Natural killer cell (primary cell): ENCODE results near the gene MMP21. TPM values are rescaled to one million over a fixed set of nuclear protein-coding genes. Genes with fewer than 3 reads are reported as not detected.

Experiments
- ATAC-seq, 3 donors: fragments of 150-1000 bp in 2 of 3; fragments of 200-7000 bp in 1 of 3; cut with Tn5 transposase; 1 replicate in 1 of 3; 2 replicates in 2 of 3; pipeline ENCODE4 v1.10.0; 2021; ENCODE audit warnings: mild to moderate bottlenecking in 2 of 3, moderate library complexity in 2 of 3
- DNase-seq, 2 donors: peaks; one replicate each; pipeline versions ENCODE4 v3.0.0 to v3.0.0-alpha.2; 2013 to 2021; ENCODE audit warnings: mixed read lengths in 1 of 2
- H3K27ac ChIP-seq: one replicate; pipeline ENCODE4 v1.5.1; 2013; ENCODE audit warnings: mild to moderate bottlenecking, low read length
- H3K27me3 ChIP-seq: one replicate; pipeline ENCODE4 v1.6.1; 2013; ENCODE audit warnings: low read length; ENCODE audit not compliant: control insufficient read depth, insufficient read depth
- H3K36me3 ChIP-seq: one replicate; pipeline ENCODE4 v1.6.1; 2013; ENCODE audit warnings: low read length; ENCODE audit not compliant: control insufficient read depth, insufficient read depth
- H3K4me1 ChIP-seq: one replicate; pipeline ENCODE4 v1.6.1; 2013; ENCODE audit warnings: low read length; ENCODE audit not compliant: control insufficient read depth, insufficient read depth
- H3K4me3 ChIP-seq: one replicate; pipeline ENCODE4 v1.5.1; 2013; ENCODE audit warnings: low read length
- H3K9me3 ChIP-seq: one replicate; pipeline ENCODE4 v1.6.1; 2013; ENCODE audit warnings: low read length; ENCODE audit not compliant: control insufficient read depth, insufficient read depth
- H3K27ac Mint-ChIP-seq, 2 donors: one replicate each; pipeline ENCODE4 v1.8.0; 2022; ENCODE audit warnings: mild to moderate bottlenecking in 2 of 2, mixed read lengths in 2 of 2, moderate library complexity in 1 of 2
- H3K27me3 Mint-ChIP-seq, 2 donors: one replicate each; pipeline ENCODE4 v1.8.0; 2022; ENCODE audit warnings: low read depth in 2 of 2, mixed read lengths in 2 of 2
- H3K36me3 Mint-ChIP-seq: one replicate; pipeline ENCODE4 v1.8.0; 2022; ENCODE audit warnings: mixed read lengths
- H3K4me1 Mint-ChIP-seq, 2 donors: one replicate each; pipeline ENCODE4 v1.8.0; 2022; ENCODE audit warnings: mixed read lengths in 2 of 2
- H3K4me3 Mint-ChIP-seq: one replicate; pipeline ENCODE4 v1.8.0; 2022; ENCODE audit warnings: mild to moderate bottlenecking, moderate library complexity, mixed read lengths
- H3K9me3 Mint-ChIP-seq, 2 donors: one replicate each; pipeline ENCODE4 v1.8.0; 2022; ENCODE audit warnings: mixed read lengths in 2 of 2
- CTCF ChIP-seq: fragments of 200-600 bp; IDR thresholded peaks from one replicate; pipeline ENCODE4 v1.8.0; 2022; ENCODE audit warnings: antibody characterized with exemption
- WGBS: methylation state at CpG from one replicate; pipeline ENCODE4 v1.1.7; 2013; ENCODE audit warnings: missing lambda C conversion rate; ENCODE audit not compliant: insufficient coverage; 5-methylcytosine and 5-hydroxymethylcytosine counted together
- intact Hi-C: fragments of 100-400 bp; cut with micrococcal nuclease; formaldehyde crosslinking; loops from one replicate; pipeline ENCODE4 v1.14.2; 2022
- total RNA-seq, 4 donors: library from RNA; stranded (reverse); fragments of 120-200 nt in 1 of 4; gene quantifications; one replicate each; pipeline versions ENCODE4 v1.2.3 to v1.2.4, GENCODE V29; 2013 to 2022

Gene MMP21
- total RNA-seq, 3 donors from 2014 or later (not counting 1 experiment from before 2014, with no cell fraction given), result 0.32 to 0.85 (median 0.35) TPM

GRCh38 chr10:125811251-125811650 is 35.6 kb upstream of the MMP21 start:
- WGBS, result 91% methylated on average over 1 of the region's 1 CpG
- peaks cover 57% of the 10 kb centered on the region for H3K36me3 ChIP-seq
- Mint-ChIP-seq H3K27ac (no peak overlapping the region), H3K36me3 (peaks cover 18% of the 10 kb centered on the region), H3K4me3 (no peak overlapping the region), H3K4me1 (peaks cover 17% of the 10 kb centered on the region in 2 donors), H3K27me3 (no peaks in the 10 kb centered on the region), H3K9me3 (no peaks in the 10 kb centered on the region)
- no peaks in the 10 kb centered on the region for H3K9me3 ChIP-seq
- ATAC-seq, result no peak
- no peak overlapping the region for H3K27ac ChIP-seq
- intact Hi-C loops, result no loop called here
- TF ChIP-seq CTCF, result no peak
- H3K4me3 ChIP-seq, result no peak overlapping the region
- no peaks in the 10 kb centered on the region for H3K27me3 ChIP-seq
- peaks cover 14% of the 10 kb centered on the region for H3K4me1 ChIP-seq
- no peak for DNase-seq

GRCh38 chr10:125808047-125808446 is 32.4 kb upstream of the MMP21 start:
- H3K27ac ChIP-seq, result no peak overlapping the region
- intact Hi-C loops, result no loop called here
- DNase-seq, result no peak
- Mint-ChIP-seq H3K36me3 (peaks cover 14% of the 10 kb centered on the region), H3K27ac (no peak overlapping the region), H3K4me1 (peaks cover 17% of the 10 kb centered on the region in 2 donors), H3K27me3 (no peaks in the 10 kb centered on the region), H3K4me3 (no peak overlapping the region), H3K9me3 (no peaks in the 10 kb centered on the region)
- H3K4me1 ChIP-seq, result peaks cover 14% of the 10 kb centered on the region
- no peak overlapping the region for H3K4me3 ChIP-seq
- H3K27me3 ChIP-seq, result no peaks in the 10 kb centered on the region
- H3K9me3 ChIP-seq, result no peaks in the 10 kb centered on the region
- TF ChIP-seq CTCF, result no peak
- WGBS, result 100% methylated on average over 1 of the region's 1 CpG
- peaks cover 46% of the 10 kb centered on the region for H3K36me3 ChIP-seq
- no peak for ATAC-seq

GRCh38 chr10:125802739-125803138 is 27.1 kb upstream of the MMP21 start:
- H3K27me3 ChIP-seq, result no peaks in the 10 kb centered on the region
- H3K27me3 Mint-ChIP-seq, result no peaks in the 10 kb centered on the region
- ATAC-seq (no peak), DNase-seq (no peak)
- no peak overlapping the region for H3K4me3 Mint-ChIP-seq
- no peak overlapping the region for H3K4me3 ChIP-seq
- H3K9me3 ChIP-seq, result no peaks in the 10 kb centered on the region
- no peaks in the 10 kb centered on the region for H3K9me3 Mint-ChIP-seq
- H3K4me1 ChIP-seq, result peaks cover 4% of the 10 kb centered on the region
- H3K27ac Mint-ChIP-seq, result no peak overlapping the region
- H3K4me1 Mint-ChIP-seq, result peaks cover 6 to 8% of the 10 kb centered on the region in 2 donors
- intact Hi-C loops, result no loop called here
- peaks cover 14% of the 10 kb centered on the region for H3K36me3 Mint-ChIP-seq
- H3K36me3 ChIP-seq, result peaks cover 38% of the 10 kb centered on the region
- WGBS, result 94% methylated on average over 6 of the region's 7 CpGs
- no peak for TF ChIP-seq CTCF
- H3K27ac ChIP-seq, result no peak overlapping the region

GRCh38 chr10:125802131-125802530 is 26.5 kb upstream of the MMP21 start:
- H3K27ac Mint-ChIP-seq, result no peak overlapping the region
- no peak for DNase-seq
- no peaks in the 10 kb centered on the region for H3K9me3 Mint-ChIP-seq
- Histone ChIP-seq H3K4me3 (no peak overlapping the region), H3K9me3 (no peaks in the 10 kb centered on the region), H3K36me3 (peaks cover 37% of the 10 kb centered on the region), H3K4me1 (no peaks in the 10 kb centered on the region), H3K27ac (no peak overlapping the region), H3K27me3 (no peaks in the 10 kb centered on the region)
- H3K4me3 Mint-ChIP-seq, result no peak overlapping the region
- H3K4me1 Mint-ChIP-seq, result peaks cover under 1 to 2% of the 10 kb centered on the region in 2 donors
- intact Hi-C loops, result no loop called here
- no peaks in the 10 kb centered on the region for H3K27me3 Mint-ChIP-seq
- ATAC-seq, result no peak
- WGBS, result 95% methylated on average over 5 of the region's 5 CpGs
- TF ChIP-seq CTCF, result no peak
- peaks cover 10% of the 10 kb centered on the region for H3K36me3 Mint-ChIP-seq
